Neural progenitor cell (in vitro differentiated cells): ENCODE data around the gene PFN2. TPM values are rescaled to one million over a fixed set of nuclear protein-coding genes. Genes with fewer than 3 reads are reported as not detected.
"Not testable (repeated sequence)": the region's sequence is repeated elsewhere in the genome, so short reads cannot be mapped to it uniquely, and the experiment has no call there.

Experiments
- DNase-seq: peaks from one replicate; pipeline ENCODE4 v3.0.0-alpha.2; 2016; ENCODE audit warnings: low spot score
- H2AFZ ChIP-seq: fragments of 200-600 bp; sonication (generic); replicated peaks from 2 replicates; pipeline ENCODE4 v1.6.1; 2016; ENCODE audit warnings: antibody characterized with exemption
- H3F3A ChIP-seq: fragments of 200-600 bp; sonication (generic); 2 replicates; pipeline ENCODE4 v1.6.1; 2016; ENCODE audit warnings: antibody characterized with exemption, low read depth
- H3K27ac ChIP-seq: fragments of 200-600 bp; sonication (generic); 2 replicates; pipeline ENCODE4 v1.5.1; 2016; ENCODE audit warnings: mild to moderate bottlenecking
- H3K27me3 ChIP-seq: fragments of 200-600 bp; sonication (generic); 2 replicates; pipeline ENCODE4 v1.6.1; 2016; ENCODE audit warnings: mild to moderate bottlenecking, moderate library complexity
- H3K36me3 ChIP-seq: fragments of 200-600 bp; sonication (generic); 2 replicates; pipeline ENCODE4 v1.5.1; 2016
- H3K4me1 ChIP-seq: fragments of 200-600 bp; sonication (generic); 2 replicates; pipeline ENCODE4 v1.6.1; 2016; ENCODE audit warnings: mixed run types
- H3K4me2 ChIP-seq: fragments of 200-600 bp; sonication (generic); 2 replicates; pipeline ENCODE4 v1.6.1; 2016
- H3K4me3 ChIP-seq: fragments of 200-600 bp; sonication (generic); 2 replicates; pipeline ENCODE4 v1.5.1; 2016
- H3K79me2 ChIP-seq: fragments of 200-600 bp; sonication (generic); 2 replicates; pipeline ENCODE4 v1.6.1; 2016; ENCODE audit warnings: low read depth
- H3K9ac ChIP-seq: fragments of 200-600 bp; sonication (generic); 2 replicates; pipeline ENCODE4 v1.6.1; 2016
- H3K9me3 ChIP-seq: fragments of 200-600 bp; sonication (generic); 2 replicates; pipeline ENCODE4 v1.5.1; 2016; ENCODE audit warnings: low read depth
- H4K20me1 ChIP-seq: fragments of 200-600 bp; sonication (generic); 2 replicates; pipeline ENCODE4 v1.6.1; 2016; ENCODE audit warnings: low read depth
- H3K27ac Mint-ChIP-seq: 3 replicates; pipeline ENCODE4 v1.8.0; 2021; ENCODE audit warnings: mixed read lengths
- H3K27me3 Mint-ChIP-seq: 2 replicates; pipeline ENCODE4 v1.8.0; 2022; ENCODE audit warnings: low read depth, mild to moderate bottlenecking, inconsistent platforms, moderate library complexity, mixed read lengths; ENCODE audit not compliant: insufficient read depth
- H3K36me3 Mint-ChIP-seq: 3 replicates; pipeline ENCODE4 v1.8.0; 2021; ENCODE audit warnings: mixed read lengths
- H3K4me1 Mint-ChIP-seq: 3 replicates; pipeline ENCODE4 v1.8.0; 2021; ENCODE audit warnings: mixed read lengths
- H3K4me3 Mint-ChIP-seq: 3 replicates; pipeline ENCODE4 v1.8.0; 2021; ENCODE audit warnings: mild to moderate bottlenecking, moderate library complexity, mixed read lengths
- H3K9me3 Mint-ChIP-seq: 3 replicates; pipeline ENCODE4 v1.8.0; 2020; ENCODE audit warnings: mixed read lengths
- EZH2 ChIP-seq: fragments of 200-600 bp; sonication (generic); IDR thresholded peaks from 2 replicates; pipeline ENCODE4 v1.6.1; 2017; ENCODE audit warnings: antibody characterized with exemption, mild to moderate bottlenecking, moderate library complexity
- EZH2phosphoT487 ChIP-seq: fragments of 200-600 bp; sonication (generic); IDR thresholded peaks from 2 replicates; pipeline ENCODE4 v1.6.1; 2017; ENCODE audit warnings: antibody characterized with exemption
- total RNA-seq: library from RNA; depleted of rRNA; stranded (reverse); fragments of >200 nt; gene quantifications from 2 replicates; pipeline ENCODE4 v1.2.3, GENCODE V29; 2015; ENCODE audit warnings: low replicate concordance
- TF ChIP-seq, protein P1 (sequence below): fragments of 200-600 bp; sonication (generic); IDR thresholded peaks from 2 replicates; pipeline ENCODE4 v1.5.1; 2017; ENCODE audit warnings: antibody characterized with exemption, mild to moderate bottlenecking

The PFN2 gene
- total RNA-seq, 1 donor from 2014 or later: 481 TPM

DNA sequence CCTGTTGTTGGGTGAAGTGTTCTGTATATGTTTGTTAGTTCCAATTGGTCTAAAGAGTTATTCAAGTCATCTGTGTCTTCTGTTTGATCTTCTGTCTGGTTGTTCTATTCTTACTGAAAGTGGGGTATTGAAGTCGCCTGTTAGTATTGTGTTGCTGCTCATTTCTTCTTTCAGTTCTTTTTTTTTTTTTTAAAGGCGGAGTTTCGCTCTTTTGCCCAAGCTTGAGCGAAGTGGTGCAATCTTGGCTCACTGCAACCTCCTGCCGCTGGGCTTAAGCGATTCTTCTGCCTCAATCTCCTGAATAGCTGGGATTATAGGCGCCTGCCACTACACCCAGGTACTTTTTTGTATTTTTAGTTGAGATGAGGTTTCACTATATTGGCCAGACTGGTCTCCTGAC, 23.5 kb downstream of the PFN2 start:
- Mint-ChIP-seq H3K27me3 (peaks cover 2% of the 10 kb centered on the region), H3K4me1 (no peaks in the 10 kb centered on the region), H3K36me3 (peaks cover 80% of the 10 kb centered on the region), H3K27ac (no peak overlapping the region), H3K9me3 (peaks cover 78% of the 10 kb centered on the region), H3K4me3 (no peak overlapping the region)
- no peak for DNase-seq
- Histone ChIP-seq H2AFZ (no peak overlapping the region), H3K4me1 (no peaks in the 10 kb centered on the region), H4K20me1 (no peaks in the 10 kb centered on the region), H3K4me2 (no peak overlapping the region), H3K27ac (no peak overlapping the region), H3K4me3 (no peak overlapping the region), H3K79me2 (no peaks in the 10 kb centered on the region), H3K36me3 (peaks cover 32% of the 10 kb centered on the region), H3F3A (peaks cover 12% of the 10 kb centered on the region), H3K27me3 (no peaks in the 10 kb centered on the region), H3K9me3 (peaks cover 17% of the 10 kb centered on the region), H3K9ac (no peak overlapping the region)
- TF ChIP-seq EZH2phosphoT487: no peak
- TF ChIP-seq EZH2: no peak
- TF ChIP-seq, protein P1, sequence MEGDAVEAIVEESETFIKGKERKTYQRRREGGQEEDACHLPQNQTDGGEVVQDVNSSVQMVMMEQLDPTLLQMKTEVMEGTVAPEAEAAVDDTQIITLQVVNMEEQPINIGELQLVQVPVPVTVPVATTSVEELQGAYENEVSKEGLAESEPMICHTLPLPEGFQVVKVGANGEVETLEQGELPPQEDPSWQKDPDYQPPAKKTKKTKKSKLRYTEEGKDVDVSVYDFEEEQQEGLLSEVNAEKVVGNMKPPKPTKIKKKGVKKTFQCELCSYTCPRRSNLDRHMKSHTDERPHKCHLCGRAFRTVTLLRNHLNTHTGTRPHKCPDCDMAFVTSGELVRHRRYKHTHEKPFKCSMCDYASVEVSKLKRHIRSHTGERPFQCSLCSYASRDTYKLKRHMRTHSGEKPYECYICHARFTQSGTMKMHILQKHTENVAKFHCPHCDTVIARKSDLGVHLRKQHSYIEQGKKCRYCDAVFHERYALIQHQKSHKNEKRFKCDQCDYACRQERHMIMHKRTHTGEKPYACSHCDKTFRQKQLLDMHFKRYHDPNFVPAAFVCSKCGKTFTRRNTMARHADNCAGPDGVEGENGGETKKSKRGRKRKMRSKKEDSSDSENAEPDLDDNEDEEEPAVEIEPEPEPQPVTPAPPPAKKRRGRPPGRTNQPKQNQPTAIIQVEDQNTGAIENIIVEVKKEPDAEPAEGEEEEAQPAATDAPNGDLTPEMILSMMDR: no peak

DNA sequence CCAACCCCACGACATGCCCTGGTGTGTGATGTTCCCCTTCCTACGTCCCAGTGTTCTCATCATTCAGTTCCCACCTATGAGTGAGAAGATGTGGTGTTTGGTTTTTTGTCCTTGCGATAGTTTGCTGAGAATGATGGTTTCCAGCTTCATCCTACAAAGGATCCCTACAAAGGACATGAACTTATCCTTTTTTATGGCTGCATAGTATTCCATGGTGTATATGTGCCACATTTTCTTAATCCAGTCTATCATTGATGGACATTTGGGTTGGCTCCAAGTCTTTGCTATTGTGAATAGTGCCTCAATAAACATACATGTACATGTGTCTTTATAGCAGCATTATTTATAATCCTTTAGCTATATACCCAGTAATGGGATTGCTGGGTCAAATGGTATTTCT, 26.7 kb downstream of the PFN2 start:
- H3K4me2 ChIP-seq, H3K79me2 ChIP-seq, H2AFZ ChIP-seq, H3K27ac ChIP-seq, H3K27me3 ChIP-seq, H4K20me1 ChIP-seq, H3K27ac Mint-ChIP-seq, H3K9ac ChIP-seq, H3K4me3 Mint-ChIP-seq, H3K4me1 Mint-ChIP-seq, H3K4me1 ChIP-seq, DNase-seq, H3K4me3 ChIP-seq, H3K27me3 Mint-ChIP-seq: not testable (repeated sequence)
- Histone ChIP-seq H3K36me3 (peaks cover 24% of the 10 kb centered on the region), H3F3A (peaks cover 12% of the 10 kb centered on the region), H3K9me3 (peaks cover 17% of the 10 kb centered on the region)
- H3K36me3 Mint-ChIP-seq: peaks cover 73% of the 10 kb centered on the region
- peaks cover 79% of the 10 kb centered on the region for H3K9me3 Mint-ChIP-seq

DNA sequence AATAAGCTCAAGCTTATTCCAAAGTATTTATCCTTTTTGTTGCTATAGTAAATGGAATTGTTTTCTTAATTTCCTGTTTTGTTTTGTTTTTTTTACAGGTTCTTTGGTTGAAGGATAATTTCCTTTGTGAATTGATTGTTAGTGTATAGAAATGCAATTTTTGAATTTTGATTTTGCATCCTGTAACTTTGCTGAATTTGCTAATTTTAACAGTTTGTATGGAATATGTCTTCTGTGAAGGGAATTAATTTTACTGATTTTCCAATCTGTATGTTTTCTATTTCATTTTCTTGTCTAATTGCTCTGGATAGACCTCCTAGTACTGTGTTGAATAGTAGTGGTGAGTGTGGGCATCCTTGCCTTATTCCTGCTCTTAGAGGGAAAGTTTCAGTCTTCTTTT, 28.3 kb downstream of the PFN2 start:
- H3F3A ChIP-seq: peaks cover 12% of the 10 kb centered on the region
- no peak overlapping the region for H3K4me2 ChIP-seq
- peaks cover 67% of the 10 kb centered on the region for H3K36me3 Mint-ChIP-seq
- DNase-seq: no peak
- no peak for TF ChIP-seq EZH2
- no peak for TF ChIP-seq EZH2phosphoT487
- TF ChIP-seq, protein P1: no peak
- peaks cover 9% of the 10 kb centered on the region for H3K9me3 ChIP-seq
- H3K27me3 Mint-ChIP-seq: peaks cover 2% of the 10 kb centered on the region
- H3K79me2 ChIP-seq: no peaks in the 10 kb centered on the region
- no peak overlapping the region for H3K4me3 Mint-ChIP-seq
- H3K27ac Mint-ChIP-seq: no peak overlapping the region
- no peaks in the 10 kb centered on the region for H4K20me1 ChIP-seq
- no peak overlapping the region for H3K9ac ChIP-seq
- H3K4me1 Mint-ChIP-seq: no peaks in the 10 kb centered on the region
- H3K9me3 Mint-ChIP-seq: peaks cover 75% of the 10 kb centered on the region
- H3K36me3 ChIP-seq: peaks cover 16% of the 10 kb centered on the region
- H3K27ac ChIP-seq: no peak overlapping the region
- no peak overlapping the region for H2AFZ ChIP-seq
- H3K4me1 ChIP-seq: no peaks in the 10 kb centered on the region
- no peak overlapping the region for H3K4me3 ChIP-seq
- no peaks in the 10 kb centered on the region for H3K27me3 ChIP-seq

DNA sequence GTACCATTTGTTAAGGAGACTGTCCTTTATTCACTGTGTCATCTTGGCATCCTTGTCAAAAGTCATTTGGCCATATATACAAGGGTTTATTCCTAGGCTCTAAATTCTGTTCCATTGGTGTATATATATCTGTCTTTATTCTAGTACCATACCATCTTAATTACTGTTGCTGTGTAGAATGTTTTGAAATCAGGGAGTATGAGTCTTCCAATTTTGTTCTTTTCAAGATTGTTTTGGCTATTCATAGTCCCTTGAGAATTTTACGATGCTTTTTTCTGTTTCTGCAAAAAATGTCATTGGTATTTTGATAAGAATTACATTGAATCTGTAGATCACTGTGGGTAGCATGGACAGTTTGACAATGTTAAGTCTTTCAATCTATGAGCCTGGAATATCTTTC, 28.7 kb downstream of the PFN2 start:
- H3K79me2 ChIP-seq: no peaks in the 10 kb centered on the region
- DNase-seq: no peak
- no peaks in the 10 kb centered on the region for H4K20me1 ChIP-seq
- H3K36me3 Mint-ChIP-seq: peaks cover 67% of the 10 kb centered on the region
- H3K9me3 Mint-ChIP-seq: peaks cover 74% of the 10 kb centered on the region
- H3K27ac Mint-ChIP-seq: no peak overlapping the region
- H3K36me3 ChIP-seq: peaks cover 14% of the 10 kb centered on the region
- peaks cover 2% of the 10 kb centered on the region for H3K27me3 Mint-ChIP-seq
- no peak overlapping the region for H3K27ac ChIP-seq
- no peak overlapping the region for H3K4me2 ChIP-seq
- H3K9me3 ChIP-seq: peaks cover 9% of the 10 kb centered on the region
- no peak overlapping the region for H3K9ac ChIP-seq
- TF ChIP-seq EZH2phosphoT487: no peak
- TF ChIP-seq, protein P1: no peak
- no peak for TF ChIP-seq EZH2
- H3K4me3 Mint-ChIP-seq: no peak overlapping the region
- H3K4me1 Mint-ChIP-seq: no peaks in the 10 kb centered on the region
- H3K4me3 ChIP-seq: no peak overlapping the region
- no peaks in the 10 kb centered on the region for H3K27me3 ChIP-seq
- H3K4me1 ChIP-seq: no peaks in the 10 kb centered on the region
- no peak overlapping the region for H2AFZ ChIP-seq
- peaks cover 8% of the 10 kb centered on the region for H3F3A ChIP-seq
